Measurements from ENCODE around the gene RIOK3.

GRCh38 chr18:23462876-23463275, 9.8 kb downstream of the RIOK3 start:
- TF ChIP-seq CTCF (IDR thresholded peaks at IDR 0.05) (no peak), POLR2A (IDR thresholded peaks at IDR 0.05) (no peak)

Data from adrenal gland (tissue), 5 donors.